ENCODE results near the gene HOXA9.

DNA sequence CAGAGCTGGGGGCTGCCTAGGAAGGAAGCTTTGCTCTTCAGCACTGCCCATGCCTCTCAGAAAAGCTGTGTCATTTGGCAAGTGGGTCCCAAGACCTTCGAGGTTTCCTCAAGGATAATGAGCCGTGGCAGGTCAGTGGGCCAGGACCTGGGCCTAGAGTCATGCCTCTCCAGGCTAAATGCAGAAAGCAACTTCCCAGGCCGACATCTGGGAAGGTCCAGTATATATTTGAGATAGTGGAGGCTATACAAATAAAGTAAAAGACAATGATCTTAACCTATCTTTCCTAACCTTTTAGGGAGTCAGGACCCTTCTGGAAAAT is 11.1 kb upstream of the HOXA9 start:
- TF ChIP-seq POLR2A (IDR thresholded peaks at IDR 0.05) (no peak), POLR2AphosphoS5 (IDR thresholded peaks at IDR 0.05) (no peak)
- TF ChIP-seq, protein P1, sequence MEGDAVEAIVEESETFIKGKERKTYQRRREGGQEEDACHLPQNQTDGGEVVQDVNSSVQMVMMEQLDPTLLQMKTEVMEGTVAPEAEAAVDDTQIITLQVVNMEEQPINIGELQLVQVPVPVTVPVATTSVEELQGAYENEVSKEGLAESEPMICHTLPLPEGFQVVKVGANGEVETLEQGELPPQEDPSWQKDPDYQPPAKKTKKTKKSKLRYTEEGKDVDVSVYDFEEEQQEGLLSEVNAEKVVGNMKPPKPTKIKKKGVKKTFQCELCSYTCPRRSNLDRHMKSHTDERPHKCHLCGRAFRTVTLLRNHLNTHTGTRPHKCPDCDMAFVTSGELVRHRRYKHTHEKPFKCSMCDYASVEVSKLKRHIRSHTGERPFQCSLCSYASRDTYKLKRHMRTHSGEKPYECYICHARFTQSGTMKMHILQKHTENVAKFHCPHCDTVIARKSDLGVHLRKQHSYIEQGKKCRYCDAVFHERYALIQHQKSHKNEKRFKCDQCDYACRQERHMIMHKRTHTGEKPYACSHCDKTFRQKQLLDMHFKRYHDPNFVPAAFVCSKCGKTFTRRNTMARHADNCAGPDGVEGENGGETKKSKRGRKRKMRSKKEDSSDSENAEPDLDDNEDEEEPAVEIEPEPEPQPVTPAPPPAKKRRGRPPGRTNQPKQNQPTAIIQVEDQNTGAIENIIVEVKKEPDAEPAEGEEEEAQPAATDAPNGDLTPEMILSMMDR (IDR thresholded peaks at IDR 0.05 in 8 of 11, conservative IDR thresholded peaks at IDR 0.05 in 3 of 11), result no peak
